Measurements from ENCODE around the gene AATK. TPM values are rescaled to one million over a fixed set of nuclear protein-coding genes. Genes with fewer than 3 reads are reported as not detected.
A peak's percentile ranks its signal among the peaks of the same experiment; 100 is the strongest.

Gene AATK
- total and polyA plus RNA-seq, 2 of the 13 experiments (the other 11 are each of a cell fraction or from before 2014, with no cell fraction given), result 2.9 to 8.4 TPM

DNA sequence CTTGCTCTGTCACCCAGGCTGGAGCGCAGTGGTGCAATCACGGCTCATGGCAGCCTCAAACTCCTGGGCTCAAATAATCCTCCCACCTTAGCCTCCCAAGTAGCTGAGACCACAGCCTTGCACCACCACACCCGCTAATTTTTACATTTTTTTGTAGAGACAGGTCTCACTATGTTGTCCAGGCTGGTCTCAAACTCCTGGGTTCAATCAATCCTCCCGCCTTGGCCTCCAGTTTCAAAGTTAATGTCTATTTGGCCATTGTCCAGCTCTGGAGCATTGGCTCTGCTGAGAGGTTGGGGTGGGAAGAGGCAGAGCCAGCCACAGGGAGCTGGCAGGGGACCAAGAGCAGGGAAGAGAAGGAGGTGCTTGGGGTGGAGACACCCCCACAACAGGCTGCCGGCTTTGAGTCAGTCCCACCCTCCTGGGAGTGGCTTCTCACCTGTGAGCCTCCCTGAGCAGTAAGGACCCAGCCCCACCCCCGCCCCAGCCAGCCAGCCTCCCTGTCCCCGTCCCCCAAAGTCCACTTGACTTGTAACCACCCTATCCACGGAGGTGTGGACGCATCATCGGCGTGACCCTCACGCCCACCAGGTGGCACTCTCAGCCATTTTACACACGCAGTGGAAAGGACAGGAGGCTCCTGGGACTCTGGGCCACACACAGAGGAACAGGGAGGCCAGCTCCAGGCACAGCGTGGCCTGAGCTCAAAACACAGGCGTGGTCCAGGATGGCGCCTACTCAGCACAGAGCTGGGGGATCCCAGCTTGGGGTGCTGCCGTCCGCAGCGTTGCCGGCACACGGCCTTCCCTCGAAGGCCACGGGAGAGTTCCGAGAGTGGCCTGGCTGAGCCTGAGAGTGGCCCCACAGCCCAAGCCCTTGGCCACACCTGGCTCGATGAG, 23.5 kb downstream of the AATK start (continued):
- TF ChIP-seq SYNCRIP (IDR thresholded peaks at IDR 0.05; ENCODE audit: insufficient read depth, low read depth, low read length) (no peak), NRL (CRISPR knock-in tag; IDR thresholded peaks at IDR 0.05; ENCODE audit: borderline replicate concordance) (peak; percentile 19; the same call in 1 of the 2 replicates), ZNF33A (CRISPR knock-in tag; IDR thresholded peaks at IDR 0.05; ENCODE audit: borderline replicate concordance) (no peak), ZSCAN22 (CRISPR knock-in tag; IDR thresholded peaks at IDR 0.05) (no peak), RXRB (CRISPR knock-in tag; IDR thresholded peaks at IDR 0.05; ENCODE audit: borderline replicate concordance) (peak; percentile 27; the same call in 1 of the 2 replicates), SALL1 (CRISPR knock-in tag; IDR thresholded peaks at IDR 0.05) (peak; percentile 67; the same call in 1 of the 2 replicates), NFYC (CRISPR knock-in tag; IDR thresholded peaks at IDR 0.05) (no peak), REL (CRISPR knock-in tag; conservative IDR thresholded peaks at IDR 0.05) (no peak), GPBP1L1 (CRISPR knock-in tag; IDR thresholded peaks at IDR 0.05) (no peak), ISL2 (CRISPR knock-in tag; IDR thresholded peaks at IDR 0.05) (no peak), PPARG (CRISPR knock-in tag; conservative IDR thresholded peaks at IDR 0.05) (0 out of 2 replicates have a peak, but pooled peaks have one; percentile 13), SSRP1 (CRISPR knock-in tag; IDR thresholded peaks at IDR 0.05) (no peak), SOX5 (CRISPR knock-in tag; IDR thresholded peaks at IDR 0.05; ENCODE audit: borderline replicate concordance) (no peak), ZNF737 (CRISPR knock-in tag; IDR thresholded peaks at IDR 0.05; ENCODE audit: borderline replicate concordance) (no peak), ZNF709 (CRISPR knock-in tag; IDR thresholded peaks at IDR 0.05) (peak; percentile 57; the same call in 1 of the 2 replicates), IRF2 (CRISPR knock-in tag; IDR thresholded peaks at IDR 0.05) (0 out of 2 replicates have a peak, but pooled peaks have one; percentile 59), SMYD3 (CRISPR knock-in tag; IDR thresholded peaks at IDR 0.05) (no peak), ZNF703 (CRISPR knock-in tag; IDR thresholded peaks at IDR 0.05; ENCODE audit: borderline replicate concordance) (no peak), FOXC1 (CRISPR knock-in tag; IDR thresholded peaks at IDR 0.05; ENCODE audit: borderline replicate concordance) (peak; percentile 61; the same call in 1 of the 2 replicates), ZBTB20 (CRISPR knock-in tag; IDR thresholded peaks at IDR 0.05; ENCODE audit: borderline replicate concordance, low read depth) (no peak)
- TF ChIP-seq, protein P1, sequence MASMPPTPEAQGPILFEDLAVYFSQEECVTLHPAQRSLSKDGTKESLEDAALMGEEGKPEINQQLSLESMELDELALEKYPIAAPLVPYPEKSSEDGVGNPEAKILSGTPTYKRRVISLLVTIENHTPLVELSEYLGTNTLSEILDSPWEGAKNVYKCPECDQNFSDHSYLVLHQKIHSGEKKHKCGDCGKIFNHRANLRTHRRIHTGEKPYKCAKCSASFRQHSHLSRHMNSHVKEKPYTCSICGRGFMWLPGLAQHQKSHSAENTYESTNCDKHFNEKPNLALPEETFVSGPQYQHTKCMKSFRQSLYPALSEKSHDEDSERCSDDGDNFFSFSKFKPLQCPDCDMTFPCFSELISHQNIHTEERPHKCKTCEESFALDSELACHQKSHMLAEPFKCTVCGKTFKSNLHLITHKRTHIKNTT (CRISPR knock-in tag; IDR thresholded peaks at IDR 0.05), result no peak
- TF ChIP-seq, protein P2, sequence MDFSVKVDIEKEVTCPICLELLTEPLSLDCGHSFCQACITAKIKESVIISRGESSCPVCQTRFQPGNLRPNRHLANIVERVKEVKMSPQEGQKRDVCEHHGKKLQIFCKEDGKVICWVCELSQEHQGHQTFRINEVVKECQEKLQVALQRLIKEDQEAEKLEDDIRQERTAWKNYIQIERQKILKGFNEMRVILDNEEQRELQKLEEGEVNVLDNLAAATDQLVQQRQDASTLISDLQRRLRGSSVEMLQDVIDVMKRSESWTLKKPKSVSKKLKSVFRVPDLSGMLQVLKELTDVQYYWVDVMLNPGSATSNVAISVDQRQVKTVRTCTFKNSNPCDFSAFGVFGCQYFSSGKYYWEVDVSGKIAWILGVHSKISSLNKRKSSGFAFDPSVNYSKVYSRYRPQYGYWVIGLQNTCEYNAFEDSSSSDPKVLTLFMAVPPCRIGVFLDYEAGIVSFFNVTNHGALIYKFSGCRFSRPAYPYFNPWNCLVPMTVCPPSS (IDR thresholded peaks at IDR 0.05), result no peak
- TF ChIP-seq, protein P3, sequence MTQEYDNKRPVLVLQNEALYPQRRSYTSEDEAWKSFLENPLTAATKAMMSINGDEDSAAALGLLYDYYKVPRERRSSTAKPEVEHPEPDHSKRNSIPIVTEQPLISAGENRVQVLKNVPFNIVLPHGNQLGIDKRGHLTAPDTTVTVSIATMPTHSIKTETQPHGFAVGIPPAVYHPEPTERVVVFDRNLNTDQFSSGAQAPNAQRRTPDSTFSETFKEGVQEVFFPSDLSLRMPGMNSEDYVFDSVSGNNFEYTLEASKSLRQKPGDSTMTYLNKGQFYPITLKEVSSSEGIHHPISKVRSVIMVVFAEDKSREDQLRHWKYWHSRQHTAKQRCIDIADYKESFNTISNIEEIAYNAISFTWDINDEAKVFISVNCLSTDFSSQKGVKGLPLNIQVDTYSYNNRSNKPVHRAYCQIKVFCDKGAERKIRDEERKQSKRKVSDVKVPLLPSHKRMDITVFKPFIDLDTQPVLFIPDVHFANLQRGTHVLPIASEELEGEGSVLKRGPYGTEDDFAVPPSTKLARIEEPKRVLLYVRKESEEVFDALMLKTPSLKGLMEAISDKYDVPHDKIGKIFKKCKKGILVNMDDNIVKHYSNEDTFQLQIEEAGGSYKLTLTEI (CRISPR knock-in tag; conservative IDR thresholded peaks at IDR 0.05), result no peak

Data from HepG2 (cell line).